BE2C (cell line): ENCODE results near the gene PALM.

Experiments used
- DNase-seq: peaks from one replicate; pipeline ENCODE4 v3.0.0-alpha.2; 2020
- H3K27me3 ChIP-seq: fragments of 250-450 bp; sonication (Bioruptor Pico); 2 replicates; pipeline ENCODE4 v1.5.1; 2020; ENCODE audit warnings: mild to moderate bottlenecking
- H3K36me3 ChIP-seq: fragments of 250-450 bp; sonication (Bioruptor Pico); 2 replicates; pipeline ENCODE4 v1.5.1; 2020; ENCODE audit warnings: mild to moderate bottlenecking
- H3K4me1 ChIP-seq: fragments of 250-450 bp; sonication (Bioruptor Pico); 2 replicates; pipeline ENCODE4 v1.5.1; 2020
- H3K4me3 ChIP-seq: 2 replicates; pipeline ENCODE4 v1.5.1; 2011; ENCODE audit warnings: low read depth, low read length
- H3K9me3 ChIP-seq: fragments of 250-450 bp; sonication (Bioruptor Pico); 2 replicates; pipeline ENCODE4 v1.5.1; 2020
- TF ChIP-seq, protein P1 (sequence below): IDR thresholded peaks from 2 replicates; pipeline ENCODE4 v1.5.1; 2012; ENCODE audit warnings: mild to moderate bottlenecking, low read depth, low read length

PALM gene

DNA sequence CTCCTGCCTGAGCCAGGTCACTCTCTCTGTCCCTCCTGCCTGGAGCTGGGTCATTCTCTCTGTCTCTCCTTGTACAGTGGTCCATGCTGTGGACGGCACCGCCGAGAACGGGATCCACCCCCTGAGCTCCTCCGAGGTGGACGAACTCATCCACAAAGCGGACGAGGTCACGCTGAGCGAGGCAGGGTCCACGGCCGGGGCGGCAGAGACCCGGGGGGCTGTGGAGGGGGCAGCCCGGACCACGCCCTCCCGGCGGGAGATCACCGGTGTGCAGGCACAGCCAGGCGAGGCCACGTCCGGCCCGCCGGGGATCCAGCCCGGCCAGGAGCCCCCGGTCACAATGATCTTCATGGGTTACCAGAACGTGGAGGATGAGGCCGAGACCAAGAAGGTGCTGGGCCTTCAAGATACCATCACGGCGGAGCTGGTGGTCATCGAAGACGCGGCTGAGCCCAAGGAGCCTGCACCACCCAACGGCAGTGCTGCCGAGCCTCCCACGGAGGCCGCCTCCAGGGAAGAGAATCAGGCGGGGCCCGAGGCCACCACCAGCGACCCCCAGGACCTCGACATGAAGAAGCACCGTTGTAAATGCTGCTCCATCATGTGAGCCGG is 37.6 kb downstream of the PALM start:
- TF ChIP-seq, protein P1, sequence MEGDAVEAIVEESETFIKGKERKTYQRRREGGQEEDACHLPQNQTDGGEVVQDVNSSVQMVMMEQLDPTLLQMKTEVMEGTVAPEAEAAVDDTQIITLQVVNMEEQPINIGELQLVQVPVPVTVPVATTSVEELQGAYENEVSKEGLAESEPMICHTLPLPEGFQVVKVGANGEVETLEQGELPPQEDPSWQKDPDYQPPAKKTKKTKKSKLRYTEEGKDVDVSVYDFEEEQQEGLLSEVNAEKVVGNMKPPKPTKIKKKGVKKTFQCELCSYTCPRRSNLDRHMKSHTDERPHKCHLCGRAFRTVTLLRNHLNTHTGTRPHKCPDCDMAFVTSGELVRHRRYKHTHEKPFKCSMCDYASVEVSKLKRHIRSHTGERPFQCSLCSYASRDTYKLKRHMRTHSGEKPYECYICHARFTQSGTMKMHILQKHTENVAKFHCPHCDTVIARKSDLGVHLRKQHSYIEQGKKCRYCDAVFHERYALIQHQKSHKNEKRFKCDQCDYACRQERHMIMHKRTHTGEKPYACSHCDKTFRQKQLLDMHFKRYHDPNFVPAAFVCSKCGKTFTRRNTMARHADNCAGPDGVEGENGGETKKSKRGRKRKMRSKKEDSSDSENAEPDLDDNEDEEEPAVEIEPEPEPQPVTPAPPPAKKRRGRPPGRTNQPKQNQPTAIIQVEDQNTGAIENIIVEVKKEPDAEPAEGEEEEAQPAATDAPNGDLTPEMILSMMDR = no peak
- DNase-seq = no peak
- H3K36me3 ChIP-seq = no peaks in the 10 kb centered on the region
- H3K27me3 ChIP-seq = peaks cover 2% of the 10 kb centered on the region; the same call in 1 of the 2 replicates
- H3K4me1 ChIP-seq = no peaks in the 10 kb centered on the region
- no peaks in the 10 kb centered on the region; the same call in 1 of the 2 replicates for H3K9me3 ChIP-seq
- no peak overlapping the region for H3K4me3 ChIP-seq

DNA sequence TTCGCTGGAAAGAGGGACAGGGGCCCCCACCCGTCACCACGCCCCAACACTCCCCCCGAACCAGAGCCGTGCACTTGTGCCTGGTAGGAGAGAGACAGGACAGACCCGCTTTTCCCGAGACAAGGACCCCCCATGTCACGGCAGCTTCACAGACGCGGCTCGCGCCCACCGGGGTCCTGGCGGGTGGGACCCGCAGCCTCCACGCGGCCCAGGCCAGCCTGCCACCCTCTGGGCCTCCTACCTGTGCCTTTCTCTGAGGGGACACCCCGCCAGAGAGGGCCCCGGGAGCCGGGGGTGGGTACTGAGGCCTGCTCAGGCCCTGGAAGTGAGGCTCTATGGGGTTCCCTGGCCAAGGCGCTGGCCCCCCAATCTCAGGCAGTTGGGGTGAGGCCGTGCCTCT is 38.2 kb downstream of the PALM start:
- Histone ChIP-seq H3K36me3 (no peaks in the 10 kb centered on the region), H3K4me3 (no peak overlapping the region), H3K27me3 (peaks cover 2% of the 10 kb centered on the region; the same call in 1 of the 2 replicates), H3K9me3 (no peaks in the 10 kb centered on the region; the same call in 1 of the 2 replicates), H3K4me1 (no peaks in the 10 kb centered on the region)
- DNase-seq = no peak
- TF ChIP-seq, protein P1 = no peak

DNA sequence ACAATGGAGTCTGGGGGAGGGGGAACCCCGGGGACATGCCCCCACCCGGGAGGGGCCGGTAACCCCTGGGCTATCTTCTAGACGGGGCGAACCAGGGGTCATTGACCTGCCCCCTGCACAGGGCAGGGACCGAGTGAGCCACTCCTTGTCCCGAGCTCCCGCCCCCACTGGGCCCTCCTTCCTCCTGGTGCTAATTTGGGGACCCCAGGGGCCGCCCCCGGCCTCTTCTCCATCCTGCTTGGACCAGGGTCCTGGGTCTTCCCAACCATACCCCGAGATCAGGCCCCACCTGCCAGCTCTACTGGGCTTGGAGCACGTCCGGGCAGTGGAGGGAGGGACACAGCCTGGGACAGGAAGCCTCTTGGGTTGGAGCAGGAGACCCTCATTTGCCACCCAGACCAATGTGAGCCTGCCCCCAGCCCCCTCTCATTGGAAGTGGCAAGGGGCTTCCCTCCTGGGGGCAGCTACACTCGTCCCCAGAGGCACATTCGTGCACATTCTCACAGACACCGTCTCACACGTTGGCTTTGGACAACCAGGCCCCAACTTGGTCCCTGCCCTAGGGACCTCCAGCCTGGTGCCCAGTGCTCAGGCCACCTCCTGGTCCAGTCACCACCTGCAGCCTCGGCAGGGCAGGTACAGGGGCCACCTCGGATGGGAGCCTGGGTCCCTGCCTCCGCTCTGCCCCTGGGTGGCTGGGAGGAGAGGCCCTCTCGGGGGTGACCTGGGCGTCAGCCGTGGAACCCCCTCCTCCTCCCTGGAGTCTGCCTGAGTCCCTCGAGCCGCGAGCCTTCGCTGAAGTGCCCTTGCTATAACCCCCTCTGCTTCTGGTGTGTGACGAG is 38.9 kb downstream of the PALM start:
- no peaks in the 10 kb centered on the region; the same call in 1 of the 2 replicates for H3K9me3 ChIP-seq
- H3K36me3 ChIP-seq = no peaks in the 10 kb centered on the region
- peaks cover 2% of the 10 kb centered on the region; the same call in 1 of the 2 replicates for H3K27me3 ChIP-seq
- H3K4me1 ChIP-seq = no peaks in the 10 kb centered on the region
- DNase-seq = no peak
- TF ChIP-seq, protein P1 = no peak
- no peak overlapping the region for H3K4me3 ChIP-seq

DNA sequence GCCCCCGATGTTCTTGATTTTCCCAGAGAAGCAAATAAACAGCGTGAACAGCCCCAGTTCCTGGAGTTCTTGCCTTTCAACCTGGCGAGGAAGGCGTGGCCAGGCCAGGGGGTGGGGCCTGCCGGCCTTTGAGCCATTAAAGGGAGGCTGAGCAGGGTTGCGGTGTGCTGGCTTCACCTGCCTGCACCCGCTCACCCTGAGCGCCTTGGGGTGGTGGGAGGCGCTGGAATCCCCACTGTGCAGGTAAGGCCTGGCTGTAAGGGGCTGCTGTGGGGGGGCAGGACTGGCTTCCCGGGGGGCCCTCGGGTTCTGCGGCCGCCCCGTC is 39.5 kb downstream of the PALM start:
- no peaks in the 10 kb centered on the region; the same call in 1 of the 2 replicates for H3K9me3 ChIP-seq
- TF ChIP-seq, protein P1 = no peak
- no peaks in the 10 kb centered on the region for H3K4me1 ChIP-seq
- peaks cover 2% of the 10 kb centered on the region; the same call in 1 of the 2 replicates for H3K27me3 ChIP-seq
- H3K36me3 ChIP-seq = no peaks in the 10 kb centered on the region
- no peak overlapping the region for H3K4me3 ChIP-seq
- DNase-seq = no peak

DNA sequence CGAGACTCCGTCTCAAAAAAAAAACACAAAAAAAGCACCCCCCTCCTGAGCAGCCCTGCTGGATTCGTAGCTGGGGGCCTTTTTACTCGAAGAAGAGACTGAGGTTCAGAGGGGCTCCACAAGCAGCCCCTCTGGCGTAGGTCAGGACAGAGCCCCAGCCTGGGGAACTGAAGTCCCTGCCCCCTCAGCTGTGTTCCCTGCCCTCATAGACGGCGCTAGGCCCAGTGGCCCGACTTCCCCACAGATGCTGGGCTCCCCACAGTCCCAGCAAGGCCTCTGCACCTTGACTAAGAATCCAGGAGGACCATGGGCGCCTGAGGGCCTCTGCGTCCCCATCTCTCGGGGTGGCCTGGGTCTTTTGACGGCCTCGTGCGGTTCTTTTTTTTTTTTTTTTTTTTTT is 41.1 kb downstream of the PALM start:
- peaks cover 2% of the 10 kb centered on the region; the same call in 1 of the 2 replicates for H3K27me3 ChIP-seq

More for the DNA sequence above, 41.1 kb downstream of the PALM start:
- Histone ChIP-seq H3K4me3 (no peak overlapping the region), H3K9me3 (no peaks in the 10 kb centered on the region; the same call in 1 of the 2 replicates), H3K36me3 (no peaks in the 10 kb centered on the region), H3K4me1 (no peaks in the 10 kb centered on the region)
- no peak for DNase-seq
- TF ChIP-seq, protein P1 = no peak
